ENCODE results near the gene IL34.

The IL34 gene

DNA sequence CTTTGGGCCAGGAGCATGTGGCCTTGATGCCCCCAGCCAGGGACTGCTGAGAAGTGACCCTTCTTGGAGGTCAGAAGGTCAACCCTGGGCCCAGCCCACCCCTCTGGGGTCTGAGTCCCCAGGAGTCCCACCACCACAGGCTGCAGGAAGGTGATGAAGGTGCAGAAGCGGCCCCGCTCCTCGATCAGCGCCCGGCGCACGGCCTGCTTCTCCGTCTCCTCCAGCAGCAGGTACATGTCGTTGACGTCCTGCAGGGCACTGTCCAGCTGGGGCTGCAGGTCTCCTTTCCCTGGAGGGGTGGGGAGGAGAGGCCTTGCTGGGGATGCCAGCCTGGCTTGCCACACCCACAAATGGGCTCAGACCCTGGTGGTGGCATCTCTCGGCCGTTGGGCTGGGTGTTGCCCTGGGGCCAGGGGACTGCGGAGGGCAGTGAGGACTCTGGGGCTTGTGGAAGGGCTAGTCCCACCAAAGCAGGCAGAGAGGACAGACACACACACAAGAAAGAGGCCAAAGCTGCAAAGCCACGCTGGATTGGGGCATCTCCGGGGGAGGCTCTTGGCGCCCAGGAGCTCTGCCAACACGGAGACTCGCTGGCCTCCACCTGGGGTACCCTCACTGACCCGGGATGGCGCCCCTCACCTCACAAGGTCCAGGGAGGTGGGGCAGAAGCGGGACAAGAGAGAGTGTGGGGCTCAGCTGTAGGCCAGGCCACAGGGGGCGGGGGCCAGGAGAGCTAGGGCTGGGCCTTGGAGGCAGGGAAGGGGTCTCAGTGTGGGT lies 31.9 kb downstream of the IL34 start:
- Histone ChIP-seq H3K9ac (ENCODE audit: insufficient read length) (no peak overlapping the region), H3K9me3 (ENCODE audit: low read depth, low read length) (no peaks in the 10 kb centered on the region), H3K36me3 (ENCODE audit: insufficient read depth, low read length) (peaks cover 5% of the 10 kb centered on the region; the same call in 1 of the 2 replicates), H3K27ac (no peak overlapping the region), H3K4me3 (no peak overlapping the region)
- DNase-seq (ENCODE audit: low read depth, low spot score) = no peak
- TF ChIP-seq FOXP2 (optimal IDR thresholded peaks at IDR 0.05; ENCODE audit: control extremely low read depth, extremely low read length, insufficient read depth) (no peak), POLR2AphosphoS5 (IDR thresholded peaks at IDR 0.05; ENCODE audit: borderline replicate concordance, low read depth, low read length) (no peak), EZH2 (IDR thresholded peaks at IDR 0.05) (no peak)

DNA sequence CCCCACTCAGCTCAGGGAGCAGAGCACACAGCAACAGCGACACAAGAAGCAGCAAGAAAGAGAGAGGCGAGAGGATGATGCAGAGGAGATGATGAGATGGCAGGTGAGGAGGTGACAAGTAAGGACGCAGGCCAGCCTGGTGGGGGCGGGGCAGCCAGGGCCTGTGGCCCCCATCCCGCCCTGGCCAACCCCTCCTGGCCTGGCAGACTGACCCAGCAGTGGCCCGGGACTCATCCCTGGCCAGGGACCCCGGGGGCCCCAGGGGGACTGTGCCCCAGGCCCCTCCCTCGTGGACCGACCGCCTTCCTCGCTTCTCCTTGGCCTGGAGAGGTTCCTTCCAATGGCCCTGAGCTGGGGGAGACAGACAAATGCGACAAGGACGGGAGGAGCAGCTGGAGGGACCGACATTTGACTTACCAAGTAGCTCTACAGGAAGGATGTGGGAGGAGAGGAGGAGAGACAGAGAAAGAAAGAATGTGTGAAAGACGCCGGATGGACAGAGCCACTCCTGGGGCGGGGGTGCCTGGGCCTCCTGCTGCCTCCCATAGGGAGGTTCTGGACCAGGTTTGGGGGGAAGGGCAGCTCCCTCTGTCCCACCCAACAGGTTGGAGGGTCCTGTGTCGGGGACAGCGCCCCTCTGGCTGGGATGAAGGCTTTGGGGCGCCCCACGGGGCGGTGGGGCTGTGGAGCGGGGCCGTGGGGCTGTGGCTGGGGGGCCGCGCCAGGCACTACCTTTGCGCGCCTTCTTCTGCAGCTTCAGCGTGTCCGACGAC lies 32.7 kb downstream of the IL34 start:
- H3K9me3 ChIP-seq (ENCODE audit: low read depth, low read length) = no peaks in the 10 kb centered on the region
- no peak for DNase-seq (ENCODE audit: low read depth, low spot score)
- no peak overlapping the region for H3K9ac ChIP-seq (ENCODE audit: insufficient read length)
- no peak overlapping the region for H3K27ac ChIP-seq
- H3K4me3 ChIP-seq = no peak overlapping the region
- TF ChIP-seq POLR2AphosphoS5 (IDR thresholded peaks at IDR 0.05; ENCODE audit: borderline replicate concordance, low read depth, low read length) (no peak), EZH2 (IDR thresholded peaks at IDR 0.05) (no peak), FOXP2 (optimal IDR thresholded peaks at IDR 0.05; ENCODE audit: control extremely low read depth, extremely low read length, insufficient read depth) (no peak)
- peaks cover 5% of the 10 kb centered on the region; the same call in 1 of the 2 replicates for H3K36me3 ChIP-seq (ENCODE audit: insufficient read depth, low read length)

- peaks cover 5% of the 10 kb centered on the region; the same call in 1 of the 2 replicates for H3K36me3 ChIP-seq (ENCODE audit: insufficient read depth, low read length)
- no peak overlapping the region for H3K27ac ChIP-seq
- H3K4me3 ChIP-seq = no peak overlapping the region
Measured at GRCh38 chr16:70679671-70680494, 33.5 kb downstream of the IL34 start.

GRCh38 chr16:70680495-70681381 lies 34.4 kb downstream of the IL34 start:
- Histone ChIP-seq H3K9ac (ENCODE audit: insufficient read length) (no peak overlapping the region), H3K27ac (no peak overlapping the region), H3K36me3 (ENCODE audit: insufficient read depth, low read length) (peaks cover 4% of the 10 kb centered on the region; the same call in 1 of the 2 replicates), H3K4me3 (no peak overlapping the region), H3K9me3 (ENCODE audit: low read depth, low read length) (no peaks in the 10 kb centered on the region)
- TF ChIP-seq POLR2AphosphoS5 (IDR thresholded peaks at IDR 0.05; ENCODE audit: borderline replicate concordance, low read depth, low read length) = no peak
- TF ChIP-seq EZH2 (IDR thresholded peaks at IDR 0.05) = no peak
- no peak for TF ChIP-seq FOXP2 (optimal IDR thresholded peaks at IDR 0.05; ENCODE audit: control extremely low read depth, extremely low read length, insufficient read depth)
- DNase-seq (ENCODE audit: low read depth, low spot score) = no peak

More at GRCh38 chr16:70679671-70680494, 33.5 kb downstream of the IL34 start:
- TF ChIP-seq FOXP2 (optimal IDR thresholded peaks at IDR 0.05; ENCODE audit: control extremely low read depth, extremely low read length, insufficient read depth) = no peak
- no peak for TF ChIP-seq EZH2 (IDR thresholded peaks at IDR 0.05)
- TF ChIP-seq POLR2AphosphoS5 (IDR thresholded peaks at IDR 0.05; ENCODE audit: borderline replicate concordance, low read depth, low read length) = no peak
- H3K9me3 ChIP-seq (ENCODE audit: low read depth, low read length) = no peaks in the 10 kb centered on the region
- no peak overlapping the region for H3K9ac ChIP-seq (ENCODE audit: insufficient read length)
- no peak for DNase-seq (ENCODE audit: low read depth, low spot score)

- DNase-seq (ENCODE audit: low read depth, low spot score) = no peak
- Histone ChIP-seq H3K36me3 (ENCODE audit: insufficient read depth, low read length) (no peaks in the 10 kb centered on the region; the same call in 1 of the 2 replicates), H3K4me3 (no peak overlapping the region), H3K9me3 (ENCODE audit: low read depth, low read length) (no peaks in the 10 kb centered on the region), H3K27ac (no peak overlapping the region), H3K9ac (ENCODE audit: insufficient read length) (no peak overlapping the region)
- TF ChIP-seq POLR2AphosphoS5 (IDR thresholded peaks at IDR 0.05; ENCODE audit: borderline replicate concordance, low read depth, low read length) (no peak), FOXP2 (optimal IDR thresholded peaks at IDR 0.05; ENCODE audit: control extremely low read depth, extremely low read length, insufficient read depth) (no peak), EZH2 (IDR thresholded peaks at IDR 0.05) (no peak)
Measured at GRCh38 chr16:70681382-70682238, 35.3 kb downstream of the IL34 start.

GRCh38 chr16:70682239-70683145 lies 36.1 kb downstream of the IL34 start:
- no peak overlapping the region for H3K4me3 ChIP-seq
- DNase-seq (ENCODE audit: low read depth, low spot score) = no peak
- no peak overlapping the region for H3K27ac ChIP-seq
- no peaks in the 10 kb centered on the region; the same call in 1 of the 2 replicates for H3K36me3 ChIP-seq (ENCODE audit: insufficient read depth, low read length)
- TF ChIP-seq POLR2AphosphoS5 (IDR thresholded peaks at IDR 0.05; ENCODE audit: borderline replicate concordance, low read depth, low read length) (no peak), FOXP2 (optimal IDR thresholded peaks at IDR 0.05; ENCODE audit: control extremely low read depth, extremely low read length, insufficient read depth) (no peak), EZH2 (IDR thresholded peaks at IDR 0.05) (no peak)
- no peak overlapping the region for H3K9ac ChIP-seq (ENCODE audit: insufficient read length)
- H3K9me3 ChIP-seq (ENCODE audit: low read depth, low read length) = no peaks in the 10 kb centered on the region
